GM12878 (cell line): ENCODE data around the gene ECPAS.

Source experiments
- ATF7 ChIP-seq: fragments of 450-650 bp; IDR thresholded peaks from 2 replicates; pipeline ENCODE4 v1.6.1; 2016; ENCODE audit warnings: low read depth, mild to moderate bottlenecking
- CEBPB ChIP-seq, 2 experiments: fragments of 150-350 bp in 1 of 2; IDR thresholded peaks; 2 replicates each; pipeline ENCODE4 v1.6.1; 2012 to 2014; ENCODE audit warnings: low read depth in 2 of 2, low read length in 2 of 2, borderline replicate concordance in 1 of 2, inconsistent platforms in 1 of 2
- MXI1 ChIP-seq: fragments of 150-350 bp; IDR thresholded peaks from 2 replicates; pipeline ENCODE4 v1.6.1; 2011; ENCODE audit warnings: low read depth, mild to moderate bottlenecking, inconsistent platforms, low read length, improper control_type of control experiment
- NRF1 ChIP-seq: conservative IDR thresholded peaks from 2 replicates; pipeline ENCODE4 v1.6.1; 2011; ENCODE audit warnings: mild to moderate bottlenecking, low read depth, low read length, improper control_type of control experiment
- TAF1 ChIP-seq: IDR thresholded peaks from 2 replicates; pipeline ENCODE4 v1.6.1; 2011; ENCODE audit warnings: mild to moderate bottlenecking, low read depth, low read length, borderline replicate concordance
- TF ChIP-seq, protein P1 (sequence below), 3 experiments: IDR thresholded peaks in 2 of 3; conservative IDR thresholded peaks in 1 of 3; 2 replicates each; pipeline ENCODE4 v1.5.1; 2011; ENCODE audit warnings: low read depth in 3 of 3, low read length in 3 of 3, mild to moderate bottlenecking in 3 of 3, control low read depth in 2 of 3, moderate library complexity in 2 of 3, inconsistent platforms in 1 of 3, mixed read lengths in 1 of 3; ENCODE audit not compliant: control insufficient read depth in 2 of 3, insufficient read depth in 1 of 3; ENCODE audit errors: extremely low read depth in 1 of 3
- TF ChIP-seq, protein P2 (sequence below): IDR thresholded peaks from 2 replicates; pipeline ENCODE4 v1.6.1; 2011; ENCODE audit warnings: low read depth, low read length, improper control_type of control experiment, borderline replicate concordance

DNA sequence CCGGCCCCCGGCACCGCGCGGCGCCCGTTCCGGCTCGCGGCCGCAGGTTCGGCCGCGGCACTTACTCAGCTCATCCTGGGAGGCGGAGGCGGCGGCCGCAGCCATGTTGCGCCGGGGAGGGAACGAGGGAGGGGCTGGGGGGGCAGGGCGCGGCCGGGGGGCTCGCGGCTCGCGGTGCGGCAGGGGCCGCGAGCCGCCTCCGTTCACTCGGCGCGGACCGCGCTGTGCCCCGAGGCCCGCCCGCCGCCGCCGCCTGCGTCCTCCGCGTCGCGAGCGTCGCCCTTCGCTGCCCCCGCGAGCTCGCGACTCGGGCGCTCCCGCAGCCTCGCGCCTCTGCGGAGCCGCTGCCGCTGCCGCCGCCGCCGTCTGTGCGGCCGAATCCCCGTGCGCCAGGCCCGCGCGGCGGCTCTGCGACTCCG is 735 bp downstream of the ECPAS start:
- TF ChIP-seq ATF7 = no peak
- TF ChIP-seq, protein P1, sequence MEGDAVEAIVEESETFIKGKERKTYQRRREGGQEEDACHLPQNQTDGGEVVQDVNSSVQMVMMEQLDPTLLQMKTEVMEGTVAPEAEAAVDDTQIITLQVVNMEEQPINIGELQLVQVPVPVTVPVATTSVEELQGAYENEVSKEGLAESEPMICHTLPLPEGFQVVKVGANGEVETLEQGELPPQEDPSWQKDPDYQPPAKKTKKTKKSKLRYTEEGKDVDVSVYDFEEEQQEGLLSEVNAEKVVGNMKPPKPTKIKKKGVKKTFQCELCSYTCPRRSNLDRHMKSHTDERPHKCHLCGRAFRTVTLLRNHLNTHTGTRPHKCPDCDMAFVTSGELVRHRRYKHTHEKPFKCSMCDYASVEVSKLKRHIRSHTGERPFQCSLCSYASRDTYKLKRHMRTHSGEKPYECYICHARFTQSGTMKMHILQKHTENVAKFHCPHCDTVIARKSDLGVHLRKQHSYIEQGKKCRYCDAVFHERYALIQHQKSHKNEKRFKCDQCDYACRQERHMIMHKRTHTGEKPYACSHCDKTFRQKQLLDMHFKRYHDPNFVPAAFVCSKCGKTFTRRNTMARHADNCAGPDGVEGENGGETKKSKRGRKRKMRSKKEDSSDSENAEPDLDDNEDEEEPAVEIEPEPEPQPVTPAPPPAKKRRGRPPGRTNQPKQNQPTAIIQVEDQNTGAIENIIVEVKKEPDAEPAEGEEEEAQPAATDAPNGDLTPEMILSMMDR (IDR thresholded peaks at IDR 0.05 in 2 of 3, conservative IDR thresholded peaks at IDR 0.05 in 1 of 3; ENCODE audit: control insufficient read depth in 2 of 3, extremely low read depth in 1 of 3, insufficient read depth in 1 of 3, low read depth in 3 of 3, low read length in 3 of 3) = no peak
- TF ChIP-seq, protein P2, sequence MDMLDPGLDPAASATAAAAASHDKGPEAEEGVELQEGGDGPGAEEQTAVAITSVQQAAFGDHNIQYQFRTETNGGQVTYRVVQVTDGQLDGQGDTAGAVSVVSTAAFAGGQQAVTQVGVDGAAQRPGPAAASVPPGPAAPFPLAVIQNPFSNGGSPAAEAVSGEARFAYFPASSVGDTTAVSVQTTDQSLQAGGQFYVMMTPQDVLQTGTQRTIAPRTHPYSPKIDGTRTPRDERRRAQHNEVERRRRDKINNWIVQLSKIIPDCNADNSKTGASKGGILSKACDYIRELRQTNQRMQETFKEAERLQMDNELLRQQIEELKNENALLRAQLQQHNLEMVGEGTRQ = no peak
- TF ChIP-seq NRF1 = no peak
- TF ChIP-seq MXI1 = no peak
- no peak for TF ChIP-seq CEBPB (IDR thresholded peaks at IDR 0.05; ENCODE audit: borderline replicate concordance in 1 of 2, low read depth in 2 of 2, low read length in 2 of 2)
- 0 out of 2 replicates have a peak, but pooled peaks have one; percentile 9 for TF ChIP-seq TAF1
